ENCODE data around the gene KIAA1217.

DNA sequence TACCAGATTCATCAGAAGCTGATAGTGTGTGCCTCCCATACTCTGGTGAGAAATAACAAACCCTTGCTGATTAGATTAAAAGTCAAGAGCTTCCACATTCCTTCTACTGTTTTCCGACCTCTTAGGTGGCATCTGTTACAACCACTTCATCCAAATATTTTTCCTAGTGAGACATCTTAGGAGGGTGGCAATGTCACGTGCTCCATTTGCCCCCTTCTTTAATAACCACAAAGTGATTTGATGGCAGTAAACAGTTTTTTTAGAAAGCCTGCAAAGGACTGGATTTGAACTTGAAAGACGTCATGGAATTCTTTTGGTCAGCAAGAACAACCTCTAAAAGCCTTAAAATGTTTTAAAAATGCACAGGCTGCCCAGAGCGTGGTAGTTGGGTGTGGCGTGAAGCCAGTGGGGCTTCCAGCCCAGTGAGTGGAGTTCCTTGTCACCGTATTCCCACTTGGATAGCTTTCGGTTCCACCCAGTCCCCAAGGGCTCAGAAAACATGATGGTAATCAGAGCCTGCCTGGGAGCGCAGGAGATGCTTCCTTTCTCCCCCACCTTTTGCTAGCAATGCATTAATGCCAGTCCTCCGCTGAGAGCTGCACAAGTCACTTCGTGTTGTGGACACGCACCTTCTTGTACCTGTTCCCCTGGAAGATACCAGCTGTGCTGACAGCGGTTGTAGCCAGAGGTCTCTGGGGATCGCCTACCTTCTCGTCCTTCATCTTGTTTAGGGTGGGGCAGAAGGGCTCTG lies 256.4 kb downstream of the KIAA1217 start:
- TF ChIP-seq, protein P1, sequence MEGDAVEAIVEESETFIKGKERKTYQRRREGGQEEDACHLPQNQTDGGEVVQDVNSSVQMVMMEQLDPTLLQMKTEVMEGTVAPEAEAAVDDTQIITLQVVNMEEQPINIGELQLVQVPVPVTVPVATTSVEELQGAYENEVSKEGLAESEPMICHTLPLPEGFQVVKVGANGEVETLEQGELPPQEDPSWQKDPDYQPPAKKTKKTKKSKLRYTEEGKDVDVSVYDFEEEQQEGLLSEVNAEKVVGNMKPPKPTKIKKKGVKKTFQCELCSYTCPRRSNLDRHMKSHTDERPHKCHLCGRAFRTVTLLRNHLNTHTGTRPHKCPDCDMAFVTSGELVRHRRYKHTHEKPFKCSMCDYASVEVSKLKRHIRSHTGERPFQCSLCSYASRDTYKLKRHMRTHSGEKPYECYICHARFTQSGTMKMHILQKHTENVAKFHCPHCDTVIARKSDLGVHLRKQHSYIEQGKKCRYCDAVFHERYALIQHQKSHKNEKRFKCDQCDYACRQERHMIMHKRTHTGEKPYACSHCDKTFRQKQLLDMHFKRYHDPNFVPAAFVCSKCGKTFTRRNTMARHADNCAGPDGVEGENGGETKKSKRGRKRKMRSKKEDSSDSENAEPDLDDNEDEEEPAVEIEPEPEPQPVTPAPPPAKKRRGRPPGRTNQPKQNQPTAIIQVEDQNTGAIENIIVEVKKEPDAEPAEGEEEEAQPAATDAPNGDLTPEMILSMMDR (IDR thresholded peaks at IDR 0.05) = no peak
- TF ChIP-seq POLR2AphosphoS5 (IDR thresholded peaks at IDR 0.05; ENCODE audit: low read depth, low read length) = peak; percentile 37; the same call in 1 of the 2 replicates
- TF ChIP-seq NRF1 (IDR thresholded peaks at IDR 0.05; ENCODE audit: low read depth, low read length) = no peak
- TF ChIP-seq SIN3A (IDR thresholded peaks at IDR 0.05; ENCODE audit: borderline replicate concordance, low read depth, low read length) = no peak
- TF ChIP-seq ELF1 (IDR thresholded peaks at IDR 0.05) = no peak
- TF ChIP-seq ZBTB33 (IDR thresholded peaks at IDR 0.05; ENCODE audit: borderline replicate concordance, low read depth) = no peak
